ENCODE measurements around the gene KCNMA1. TPM values are rescaled to one million over a fixed set of nuclear protein-coding genes. Genes with fewer than 3 reads are reported as not detected.

Gene KCNMA1
- total RNA-seq, 3 donors from 2014 or later = 0.10 to 0.60 (median 0.18) TPM

- Mint-ChIP-seq H3K4me1 (ENCODE audit: low read depth) (no peaks in the 10 kb centered on the region), H3K4me3 (no peak overlapping the region), H3K36me3 (ENCODE audit: insufficient read depth) (no peaks in the 10 kb centered on the region), H3K9me3 (no peaks in the 10 kb centered on the region), H3K27me3 (ENCODE audit: low read depth) (no peaks in the 10 kb centered on the region)
- ATAC-seq (no peak), DNase-seq (no peak)
These were observed 770.6 kb downstream of the KCNMA1 start for GRCh38 chr10:76866841-76867586.

- Mint-ChIP-seq H3K9me3 (no peaks in the 10 kb centered on the region), H3K27me3 (ENCODE audit: low read depth) (no peaks in the 10 kb centered on the region)
- no peak for ATAC-seq
These were observed 772.7 kb downstream of the KCNMA1 start for GRCh38 chr10:76864922-76865321.

GRCh38 chr10:76858721-76859120 lies 778.9 kb downstream of the KCNMA1 start:
- no peak for ATAC-seq
- no peak for DNase-seq
- Mint-ChIP-seq H3K27me3 (ENCODE audit: low read depth) (no peaks in the 10 kb centered on the region), H3K4me1 (ENCODE audit: low read depth) (no peaks in the 10 kb centered on the region), H3K36me3 (ENCODE audit: insufficient read depth) (no peaks in the 10 kb centered on the region), H3K4me3 (no peak overlapping the region), H3K9me3 (peaks cover 10% of the 10 kb centered on the region)

More at GRCh38 chr10:76864922-76865321, 772.7 kb downstream of the KCNMA1 start:
- no peak for DNase-seq
- Mint-ChIP-seq H3K36me3 (ENCODE audit: insufficient read depth) (no peaks in the 10 kb centered on the region), H3K4me1 (ENCODE audit: low read depth) (no peaks in the 10 kb centered on the region), H3K4me3 (no peak overlapping the region)

- no peaks in the 10 kb centered on the region for H3K4me1 Mint-ChIP-seq (ENCODE audit: low read depth)
- DNase-seq (no peak), ATAC-seq (no peak)
- H3K9me3 Mint-ChIP-seq = peaks cover 10% of the 10 kb centered on the region
- H3K36me3 Mint-ChIP-seq (ENCODE audit: insufficient read depth) = no peaks in the 10 kb centered on the region
- no peaks in the 10 kb centered on the region for H3K27me3 Mint-ChIP-seq (ENCODE audit: low read depth)
- no peak overlapping the region for H3K4me3 Mint-ChIP-seq
These were observed 796.8 kb downstream of the KCNMA1 start for GRCh38 chr10:76840802-76841201.

GRCh38 chr10:76839276-76839675 lies 798.3 kb downstream of the KCNMA1 start:
- Mint-ChIP-seq H3K4me1 (ENCODE audit: low read depth) (no peaks in the 10 kb centered on the region), H3K36me3 (ENCODE audit: insufficient read depth) (no peaks in the 10 kb centered on the region)
- no peak for ATAC-seq

GRCh38 chr10:76830218-76830617 lies 807.4 kb downstream of the KCNMA1 start:
- no peaks in the 10 kb centered on the region for H3K36me3 Mint-ChIP-seq (ENCODE audit: insufficient read depth)
- H3K27me3 Mint-ChIP-seq (ENCODE audit: low read depth) = no peaks in the 10 kb centered on the region

More at GRCh38 chr10:76839276-76839675, 798.3 kb downstream of the KCNMA1 start:
- H3K9me3 Mint-ChIP-seq = peaks cover 10% of the 10 kb centered on the region
- no peaks in the 10 kb centered on the region for H3K27me3 Mint-ChIP-seq (ENCODE audit: low read depth)
- no peak overlapping the region for H3K4me3 Mint-ChIP-seq
- DNase-seq = no peak

GRCh38 chr10:76829724-76830123 lies 807.9 kb downstream of the KCNMA1 start:
- no peaks in the 10 kb centered on the region for H3K4me1 Mint-ChIP-seq (ENCODE audit: low read depth)
- H3K4me3 Mint-ChIP-seq = no peak overlapping the region
- no peak for DNase-seq
- H3K27me3 Mint-ChIP-seq (ENCODE audit: low read depth) = no peaks in the 10 kb centered on the region
- H3K9me3 Mint-ChIP-seq = peaks cover 3% of the 10 kb centered on the region
- no peaks in the 10 kb centered on the region for H3K36me3 Mint-ChIP-seq (ENCODE audit: insufficient read depth)
- no peak for ATAC-seq

More at GRCh38 chr10:76830218-76830617, 807.4 kb downstream of the KCNMA1 start:
- DNase-seq (no peak), ATAC-seq (no peak)
- Mint-ChIP-seq H3K4me1 (ENCODE audit: low read depth) (no peaks in the 10 kb centered on the region), H3K4me3 (no peak overlapping the region), H3K9me3 (peaks cover 3% of the 10 kb centered on the region)
